ENCODE results near the gene KNDC1.

DNA sequence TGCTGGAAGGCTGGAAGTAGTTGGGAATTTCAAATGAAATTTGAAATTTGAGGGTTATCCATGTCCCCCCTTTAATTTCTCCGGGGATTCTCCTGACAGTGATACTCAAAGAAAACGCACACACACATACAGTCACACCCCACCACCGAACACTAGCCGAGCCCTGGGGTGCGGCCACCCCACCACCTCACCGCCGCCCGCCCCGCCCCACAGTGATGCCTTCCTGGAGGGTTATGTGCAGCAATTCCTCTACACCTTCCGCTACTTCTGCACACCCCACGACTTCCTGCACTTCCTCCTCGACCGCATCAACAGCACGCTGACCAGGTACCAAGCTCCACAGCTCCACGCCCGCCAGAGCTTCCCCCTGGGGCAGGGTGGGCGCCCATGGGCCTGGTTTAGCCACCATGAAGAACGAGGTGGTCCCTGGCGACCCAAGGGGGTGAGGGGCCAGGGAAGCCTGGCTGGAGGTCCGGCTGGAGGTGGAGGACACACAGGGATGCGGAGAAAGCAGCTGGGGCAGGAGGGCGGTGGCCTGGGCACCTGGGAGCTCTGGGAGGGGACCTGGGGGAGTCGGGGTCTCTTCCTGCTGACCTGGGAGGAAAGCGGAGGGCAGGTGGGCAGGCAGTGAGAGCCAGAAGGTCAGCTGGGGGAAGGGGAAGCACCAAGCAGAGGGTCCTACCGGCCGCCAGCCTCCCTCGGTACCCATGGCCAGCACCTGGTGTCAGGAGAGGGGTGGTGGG lies 50.5 kb downstream of the KNDC1 start:
- no peak for TF ChIP-seq POLR2A (IDR thresholded peaks at IDR 0.05)
- TF ChIP-seq, protein P1, sequence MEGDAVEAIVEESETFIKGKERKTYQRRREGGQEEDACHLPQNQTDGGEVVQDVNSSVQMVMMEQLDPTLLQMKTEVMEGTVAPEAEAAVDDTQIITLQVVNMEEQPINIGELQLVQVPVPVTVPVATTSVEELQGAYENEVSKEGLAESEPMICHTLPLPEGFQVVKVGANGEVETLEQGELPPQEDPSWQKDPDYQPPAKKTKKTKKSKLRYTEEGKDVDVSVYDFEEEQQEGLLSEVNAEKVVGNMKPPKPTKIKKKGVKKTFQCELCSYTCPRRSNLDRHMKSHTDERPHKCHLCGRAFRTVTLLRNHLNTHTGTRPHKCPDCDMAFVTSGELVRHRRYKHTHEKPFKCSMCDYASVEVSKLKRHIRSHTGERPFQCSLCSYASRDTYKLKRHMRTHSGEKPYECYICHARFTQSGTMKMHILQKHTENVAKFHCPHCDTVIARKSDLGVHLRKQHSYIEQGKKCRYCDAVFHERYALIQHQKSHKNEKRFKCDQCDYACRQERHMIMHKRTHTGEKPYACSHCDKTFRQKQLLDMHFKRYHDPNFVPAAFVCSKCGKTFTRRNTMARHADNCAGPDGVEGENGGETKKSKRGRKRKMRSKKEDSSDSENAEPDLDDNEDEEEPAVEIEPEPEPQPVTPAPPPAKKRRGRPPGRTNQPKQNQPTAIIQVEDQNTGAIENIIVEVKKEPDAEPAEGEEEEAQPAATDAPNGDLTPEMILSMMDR (IDR thresholded peaks at IDR 0.05) = no peak
- TF ChIP-seq EP300 (IDR thresholded peaks at IDR 0.05) = no peak
